K562 (cell line): ENCODE measurements around the gene PPT2. TPM values are rescaled to one million over a fixed set of nuclear protein-coding genes. Genes with fewer than 3 reads are reported as not detected.

ENCODE experiments used
- ATAC-seq: fragments of 200-7000 bp; cut with Tn5 transposase; 3 replicates; pipeline ENCODE4 v1.9.1; 2020; ENCODE audit warnings: moderate library complexity
- BruUV-seq: library from RNA; stranded (reverse); fragments of 400-500 nt; replicated peaks from 2 replicates; lab custom pipeline; 2021; lab: Mats Ljungman, UMichigan
- CTCF ChIA-PET: fragments of 300-600 bp; formaldehyde crosslinking; extraction: SDS; loops from one replicate; lab custom pipeline; 2021; ENCODE audit warnings: low intra/inter-chr PET ratio; lab: Yijun Ruan, JAX
- POLR2A ChIA-PET: fragments of 300-600, 350-650 bp; sonication (Branson Sonifier 250); formaldehyde crosslinking; extraction: SDS; loops from one replicate; lab custom pipeline; 2021; ENCODE audit warnings: antibody characterized with exemption, inconsistent platforms; lab: Yijun Ruan, JAX
- DNase-seq, 4 experiments: peaks; one replicate each; pipeline versions ENCODE4 v3.0.0 to v3.0.0-alpha.2; 2011 to 2018; ENCODE audit warnings: low spot score in 3 of 4, mixed read lengths in 3 of 4; ENCODE audit errors: extremely low read depth in 1 of 4
- FAIRE-seq: peaks from 2 replicates; lab custom pipeline; 2011; peaks lifted over from hg19 to GRCh38; lab: Jason Lieb, UNC
- H2AFZ ChIP-seq: 2 replicates; pipeline ENCODE4 v1.6.0; 2011; ENCODE audit warnings: low read depth, low read length, control low read depth, inconsistent platforms
- H3K27ac ChIP-seq: fragments of 200-600 bp; 3 replicates; pipeline ENCODE4 v1.8.0; 2011; ENCODE audit warnings: low read depth, mild to moderate bottlenecking, control low read depth, inconsistent platforms, low read length, moderate library complexity, mixed read lengths; ENCODE audit errors: extremely low read depth
- H3K27me3 ChIP-seq, 2 experiments: fragments of 300-600 bp in 1 of 2; 2 replicates in 1 of 2; 3 replicates in 1 of 2; pipeline versions ENCODE4 v1.6.0 to v1.8.0; 2011; ENCODE audit warnings: inconsistent platforms in 2 of 2, low read length in 2 of 2, mild to moderate bottlenecking in 1 of 2, mixed read lengths in 1 of 2, moderate library complexity in 1 of 2; ENCODE audit not compliant: control insufficient read depth in 2 of 2, insufficient read depth in 2 of 2
- H3K36me3 ChIP-seq: fragments of 300-600 bp; 3 replicates; pipeline ENCODE4 v1.8.0; 2011; ENCODE audit warnings: mild to moderate bottlenecking, low read length, inconsistent platforms; ENCODE audit not compliant: control insufficient read depth, insufficient read depth
- H3K4me1 ChIP-seq, 2 experiments: fragments of 200-600 bp in 1 of 2; replicated peaks in 1 of 2; 2 replicates in 1 of 2; 3 replicates in 1 of 2; pipeline versions ENCODE4 v1.5.1 to v1.8.0; 2011; ENCODE audit warnings: inconsistent platforms in 2 of 2, low read length in 2 of 2, mild to moderate bottlenecking in 1 of 2, mixed read lengths in 1 of 2, moderate library complexity in 1 of 2; ENCODE audit not compliant: control insufficient read depth in 2 of 2, insufficient read depth in 2 of 2
- H3K4me2 ChIP-seq: 2 replicates; pipeline ENCODE4 v1.6.1; 2011; ENCODE audit warnings: low read length, control low read depth, inconsistent platforms, mixed read lengths; ENCODE audit not compliant: insufficient read depth
- H3K4me3 ChIP-seq: fragments of 200-600 bp; sonication (generic), shearing (Covaris generic); 2 replicates; pipeline ENCODE4 v1.5.1; 2016; ENCODE audit warnings: control low read depth, inconsistent platforms
- H3K79me2 ChIP-seq: fragments of 200-600 bp; 3 replicates; pipeline ENCODE4 v1.8.0; 2011; ENCODE audit warnings: low read length, inconsistent platforms; ENCODE audit not compliant: control insufficient read depth, insufficient read depth
- H3K9ac ChIP-seq, 2 experiments: 2 replicates each; pipeline versions ENCODE4 v1.6.0 to v1.6.1; 2011; ENCODE audit warnings: low read depth in 2 of 2, low read length in 2 of 2, control low read depth in 1 of 2, inconsistent platforms in 1 of 2, mild to moderate bottlenecking in 1 of 2, mixed read lengths in 1 of 2; ENCODE audit not compliant: insufficient read depth in 1 of 2
- H3K9me1 ChIP-seq: one replicate; pipeline ENCODE4 v1.6.0; 2011; ENCODE audit warnings: inconsistent platforms, mild to moderate bottlenecking, low read length, moderate library complexity; ENCODE audit not compliant: control insufficient read depth, insufficient read depth
- H3K9me3 ChIP-seq: replicated peaks from 2 replicates; pipeline ENCODE4 v1.5.1; 2011; ENCODE audit warnings: low read depth, low read length, inconsistent platforms; ENCODE audit not compliant: control insufficient read depth, insufficient read depth
- H4K20me1 ChIP-seq: replicated peaks from 2 replicates; pipeline ENCODE4 v1.6.1; 2011; ENCODE audit warnings: low read length, inconsistent platforms, mixed read lengths; ENCODE audit not compliant: control insufficient read depth, insufficient read depth
- ARID1B ChIP-seq: fragments of 450-650 bp; IDR thresholded peaks from 2 replicates; pipeline ENCODE4 v1.6.1; 2016; ENCODE audit warnings: antibody characterized with exemption, mild to moderate bottlenecking, inconsistent platforms
- CTBP1 ChIP-seq: fragments of 450-650 bp; IDR thresholded peaks from 2 replicates; pipeline ENCODE4 v1.6.1; 2016; ENCODE audit warnings: borderline replicate concordance
- FOSL1 ChIP-seq: fragments of 200-800 bp; sonication (Bioruptor generic); conservative IDR thresholded peaks from 2 replicates; pipeline ENCODE4 v1.6.1; 2016; ENCODE audit warnings: missing genetic modification characterization, missing compliant biosample characterization
- HOXB6 ChIP-seq: fragments of 250-450 bp; sonication (Bioruptor Pico); IDR thresholded peaks from 2 replicates; pipeline ENCODE4 v1.5.1; 2022; ENCODE audit warnings: mild to moderate bottlenecking, borderline replicate concordance
- MAFG ChIP-seq: fragments of 450-650 bp; conservative IDR thresholded peaks from 2 replicates; pipeline ENCODE4 v1.6.1; 2016; ENCODE audit warnings: missing genetic modification characterization, missing compliant biosample characterization
- NFYB ChIP-seq: IDR thresholded peaks from 2 replicates; pipeline ENCODE4 v1.6.1; 2011; ENCODE audit warnings: mild to moderate bottlenecking, moderate library complexity; ENCODE audit not compliant: insufficient read length; ENCODE audit errors: extremely low read depth
- RBM34 ChIP-seq: fragments of 200-400 bp; formaldehyde crosslinking; IDR thresholded peaks from 2 replicates; pipeline ENCODE4 v1.6.1; 2018; ENCODE audit warnings: low read length, borderline replicate concordance; ENCODE audit not compliant: insufficient read depth
- TAF7 ChIP-seq: fragments of 450-650 bp; IDR thresholded peaks from 2 replicates; pipeline ENCODE4 v1.6.1; 2016; ENCODE audit warnings: missing genetic modification characterization, missing compliant biosample characterization
- ZFX ChIP-seq: sonication (generic); formaldehyde crosslinking; IDR thresholded peaks from 2 replicates; pipeline ENCODE4 v1.8.0; 2022; ENCODE audit warnings: mild to moderate bottlenecking, missing genetic modification reagents, moderate library complexity
- WGBS: fragments of 100-300 bp; shearing (Covaris generic); methylation state at CpG from one replicate; pipeline ENCODE4 v1.1.6; 2016; ENCODE audit warnings: low coverage, mixed read lengths; ENCODE audit not compliant: insufficient coverage; ENCODE audit errors: missing lambda C conversion rate; 5-methylcytosine and 5-hydroxymethylcytosine counted together
- in situ Hi-C: fragments of 300-500 bp; cut with MboI; formaldehyde crosslinking; loops from 4 replicates; pipeline ENCODE4 v1.15.0; 2018; ENCODE audit warnings: inconsistent platforms, mixed read lengths
- intact Hi-C: fragments of 100-400 bp; cut with micrococcal nuclease; formaldehyde crosslinking; loops from 2 replicates; pipeline ENCODE4 v1.14.2; 2022
- polyA plus RNA-seq, 8 experiments: library from polyadenylated mRNA; depleted of rRNA in 4 of 8; stranded (reverse) in 5 of 8; unstranded in 3 of 8; fragments of >200 nt; fragmentation: Nextera tagmentation in 2 of 8; fragmentation: Illumina TruSeq in 1 of 8; extraction: Ambion mirVana in 2 of 8; extraction: Trizol in 1 of 8; gene quantifications; 2 replicates each; pipeline versions ENCODE4 v1.2.1 to v1.2.3, GENCODE V29; 2011 to 2014; ENCODE audit warnings: inconsistent platforms in 1 of 8, missing spikeins in 1 of 8
- total RNA-seq, 7 experiments: library from RNA; depleted of rRNA in 6 of 7; stranded (reverse); fragments of >200 nt in 6 of 7; fragmentation: Illumina TruSeq in 2 of 7; extraction: Trizol in 2 of 7; gene quantifications; 2 replicates each; pipeline versions ENCODE4 v1.2.1 to v1.2.3, GENCODE V29; 2011 to 2021; ENCODE audit warnings: low replicate concordance in 1 of 7

The PPT2 gene
- total and polyA plus RNA-seq, 9 of the 15 experiments (the other 6 are each of a cell fraction or from before 2014, with no cell fraction given) = 27.4 to 98.8 (median 69.9) TPM

DNA sequence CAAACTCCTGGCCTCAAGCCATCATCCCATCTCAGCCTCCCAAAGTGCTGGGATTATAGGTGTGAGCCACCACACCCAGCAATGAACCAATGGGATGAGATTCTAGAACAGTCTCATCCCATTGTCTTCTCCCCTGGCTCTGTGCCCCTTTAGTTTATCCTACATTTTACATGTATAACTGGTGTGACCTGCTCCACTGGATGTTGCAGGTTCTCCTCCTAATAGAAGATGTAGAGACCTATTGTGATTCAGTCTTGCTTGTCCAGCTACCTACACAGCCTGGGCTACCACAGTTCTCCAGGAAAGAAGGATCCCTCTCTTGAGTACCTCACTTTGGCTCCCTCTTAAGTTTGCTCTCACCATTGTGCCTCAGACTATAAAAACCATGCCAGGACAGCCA, 21.8 kb upstream of the PPT2 start:
- TF ChIP-seq HOXB6 (CRISPR knock-in tag) = peak; percentile 58; the same call in 1 of the 2 replicates
- no peak for TF ChIP-seq ZFX (CRISPR knock-in tag)
- ChIA-PET CTCF (no interaction called here), POLR2A (interaction anchor here (0.5 to 3.9 kb wide), 13 partner anchors 10 to 429 kb away, joined by 3 to 23 read pairs (median 4); no protein-coding TSS in a partner anchor)
- intact Hi-C loops (loop anchor here (5.0 kb wide), 1 partner anchor 1070 kb away; the partner anchor contains the start of genes HSD17B8, RXRB and SLC39A7), in situ Hi-C loops (no loop called here)
- Histone ChIP-seq H3K9me3 (no peaks in the 10 kb centered on the region), H3K27me3 (no peaks in the 10 kb centered on the region), H3K4me2 (peak overlapping the region; percentile 17; the same call in 1 of the 2 replicates), H3K4me1 (peaks cover 33 to 43% of the 10 kb centered on the region in 2 experiments), H3K79me2 (peaks cover 27% of the 10 kb centered on the region), H4K20me1 (no peaks in the 10 kb centered on the region), H3K27ac (peak overlapping the region; percentile 5; the same call in 1 of the 3 replicates), H3K9me1 (no peaks in the 10 kb centered on the region), H3K4me3 (no peak overlapping the region), H2AFZ (no peak overlapping the region), H3K9ac (no peak overlapping the region), H3K36me3 (no peaks in the 10 kb centered on the region; the same call in 2 of the 3 replicates)
- DNase-seq = no peak
- no peak for FAIRE-seq
- no TSS peak for BruUV-seq
- no peak for ATAC-seq

DNA sequence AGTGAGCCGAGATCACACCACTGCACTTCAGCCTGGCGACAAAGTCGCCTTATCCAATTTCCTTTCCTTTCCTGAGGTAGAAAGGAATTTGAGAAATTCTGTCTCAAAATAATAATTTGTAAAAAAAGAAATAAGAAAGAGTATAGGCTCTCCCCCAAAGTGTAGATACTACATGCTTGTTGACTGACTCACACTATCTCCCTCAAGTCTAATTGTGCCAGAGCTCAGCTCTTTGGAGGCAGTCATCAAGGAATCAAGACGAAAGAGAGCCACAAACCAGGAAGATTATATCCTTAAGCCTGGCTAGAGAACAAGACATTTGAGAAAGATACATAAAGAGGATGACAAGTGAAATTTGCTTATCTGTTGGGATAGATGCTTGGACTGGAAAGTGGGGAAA, 20.2 kb upstream of the PPT2 start:
- 72% methylated on average over 4 of the region's 4 CpGs for WGBS
- H3K79me2 ChIP-seq = peaks cover 13% of the 10 kb centered on the region
- FAIRE-seq (no peak), DNase-seq (no peak), ATAC-seq (no peak)
- no peak overlapping the region for H3K27ac ChIP-seq
- intact Hi-C loops (loop anchor here (5.0 kb wide), 1 partner anchor 1069 kb away; the partner anchor contains the start of genes HSD17B8, RXRB and SLC39A7), in situ Hi-C loops (no loop called here)
- H2AFZ ChIP-seq = 0 out of 2 replicates have a peak overlapping the region, but pooled peaks have one; percentile 18
- H3K4me1 ChIP-seq = peaks cover 27 to 32% of the 10 kb centered on the region in 2 experiments
- BruUV-seq = no TSS peak
- no peak overlapping the region; the same call in 1 of the 2 replicates for H3K4me2 ChIP-seq
- H3K27me3 ChIP-seq = no peaks in the 10 kb centered on the region
- H3K4me3 ChIP-seq = no peak overlapping the region
- CTCF ChIA-PET = no interaction called here
- peak; percentile 15; the same call in 1 of the 2 replicates for TF ChIP-seq CTBP1
- no peak for TF ChIP-seq ARID1B
- no peak for TF ChIP-seq TAF7 (tag)
- peak; percentile 39; the same call in 1 of the 2 replicates for TF ChIP-seq MAFG (tag)
- TF ChIP-seq NFYB = no peak
- TF ChIP-seq RBM34 = no peak
- peak; percentile 41; the same call in 1 of the 2 replicates for TF ChIP-seq FOSL1 (tag)
- H3K9ac ChIP-seq = no peak overlapping the region
- H3K36me3 ChIP-seq = no peaks in the 10 kb centered on the region
- no peaks in the 10 kb centered on the region for H3K9me1 ChIP-seq
- H4K20me1 ChIP-seq = no peaks in the 10 kb centered on the region
- POLR2A ChIA-PET = interaction anchor here (1.0 to 2.8 kb wide), 2 partner anchors 8 to 28 kb away, joined by 3 to 13 read pairs; no protein-coding TSS in a partner anchor
- H3K9me3 ChIP-seq = no peaks in the 10 kb centered on the region
